Glutamatergic neuron (in vitro differentiated cells): ENCODE results near the gene SIPA1L2. TPM values are rescaled to one million over a fixed set of nuclear protein-coding genes. Genes with fewer than 3 reads are reported as not detected.

ENCODE experiments used
- DNase-seq: peaks from one replicate; pipeline ENCODE4 v3.0.0; 2022
- H3K27ac Mint-ChIP-seq: one replicate; pipeline ENCODE4 v1.8.0; 2020; ENCODE audit warnings: mild to moderate bottlenecking, mixed read lengths, inconsistent platforms; ENCODE audit not compliant: unreplicated experiment
- H3K27me3 Mint-ChIP-seq: one replicate; pipeline ENCODE4 v1.8.0; 2020; ENCODE audit warnings: mild to moderate bottlenecking, moderate library complexity, mixed read lengths, inconsistent platforms; ENCODE audit not compliant: unreplicated experiment
- H3K36me3 Mint-ChIP-seq: one replicate; pipeline ENCODE4 v1.8.0; 2020; ENCODE audit warnings: mild to moderate bottlenecking, mixed read lengths, inconsistent platforms; ENCODE audit not compliant: unreplicated experiment
- H3K4me1 Mint-ChIP-seq: one replicate; pipeline ENCODE4 v1.8.0; 2020; ENCODE audit warnings: mild to moderate bottlenecking, low read depth, mixed read lengths, inconsistent platforms; ENCODE audit not compliant: unreplicated experiment
- H3K4me3 Mint-ChIP-seq: one replicate; pipeline ENCODE4 v1.8.0; 2020; ENCODE audit warnings: mild to moderate bottlenecking, mixed read lengths, inconsistent platforms; ENCODE audit not compliant: unreplicated experiment
- H3K9me3 Mint-ChIP-seq: one replicate; pipeline ENCODE4 v1.8.0; 2020; ENCODE audit warnings: mild to moderate bottlenecking, moderate library complexity, mixed read lengths, inconsistent platforms; ENCODE audit not compliant: unreplicated experiment
- CTCF ChIP-seq: fragments of 200-600 bp; sonication (generic); IDR thresholded peaks from one replicate; pipeline ENCODE4 v1.5.0; 2021; ENCODE audit not compliant: partially characterized antibody, unreplicated experiment
- total RNA-seq: library from RNA; stranded (reverse); fragmentation: NEBNext Ultra II Directional; extraction: Animal tissue kit (Norgen Biotek cat#: 25700); gene quantifications from one replicate; pipeline ENCODE4 v1.2.1, GENCODE V29; 2021; ENCODE audit not compliant: unreplicated experiment

Gene SIPA1L2
- total RNA-seq, 1 donor from 2014 or later: 177 TPM

- H3K27ac Mint-ChIP-seq: no peak overlapping the region
- no peaks in the 10 kb centered on the region for H3K36me3 Mint-ChIP-seq
- TF ChIP-seq CTCF: no peak
- H3K27me3 Mint-ChIP-seq: no peaks in the 10 kb centered on the region
- no peak overlapping the region for H3K4me3 Mint-ChIP-seq
- no peak for DNase-seq
- H3K9me3 Mint-ChIP-seq: peaks cover 1% of the 10 kb centered on the region
- peaks cover 2% of the 10 kb centered on the region for H3K4me1 Mint-ChIP-seq
These were observed 35.2 kb upstream of the SIPA1L2 start for GRCh38 chr1:232664844-232665777.

- no peak for TF ChIP-seq CTCF
- H3K27ac Mint-ChIP-seq: no peak overlapping the region
- H3K9me3 Mint-ChIP-seq: peaks cover 1% of the 10 kb centered on the region
- H3K36me3 Mint-ChIP-seq: no peaks in the 10 kb centered on the region
- H3K27me3 Mint-ChIP-seq: no peaks in the 10 kb centered on the region
- H3K4me1 Mint-ChIP-seq: no peaks in the 10 kb centered on the region
- H3K4me3 Mint-ChIP-seq: no peak overlapping the region
- no peak for DNase-seq
These were observed 33.0 kb upstream of the SIPA1L2 start for GRCh38 chr1:232662910-232663309.

- Mint-ChIP-seq H3K36me3 (no peaks in the 10 kb centered on the region), H3K4me3 (no peak overlapping the region), H3K9me3 (peaks cover 1% of the 10 kb centered on the region), H3K27me3 (no peaks in the 10 kb centered on the region), H3K4me1 (peaks cover 9% of the 10 kb centered on the region), H3K27ac (no peak overlapping the region)
- no peak for DNase-seq
- no peak for TF ChIP-seq CTCF
These were observed 28.5 kb upstream of the SIPA1L2 start for GRCh38 chr1:232658386-232658785.

- no peak for DNase-seq
- Mint-ChIP-seq H3K36me3 (no peaks in the 10 kb centered on the region), H3K4me3 (no peak overlapping the region), H3K4me1 (peaks cover 9% of the 10 kb centered on the region), H3K27ac (no peak overlapping the region), H3K9me3 (no peaks in the 10 kb centered on the region), H3K27me3 (no peaks in the 10 kb centered on the region)
- TF ChIP-seq CTCF: no peak
These were observed 27.6 kb upstream of the SIPA1L2 start for GRCh38 chr1:232657426-232658005.

- Mint-ChIP-seq H3K36me3 (no peaks in the 10 kb centered on the region), H3K27ac (no peak overlapping the region), H3K4me3 (no peak overlapping the region), H3K4me1 (peaks cover 9% of the 10 kb centered on the region), H3K27me3 (no peaks in the 10 kb centered on the region), H3K9me3 (no peaks in the 10 kb centered on the region)
- no peak for TF ChIP-seq CTCF
- DNase-seq: no peak
These were observed 25.8 kb upstream of the SIPA1L2 start for GRCh38 chr1:232655746-232656085.
